Measurements from ENCODE around the gene LSAMP.
A peak's percentile ranks its signal among the peaks of the same experiment; 100 is the strongest.

- TF ChIP-seq POLR2AphosphoS5 (IDR thresholded peaks at IDR 0.05): no peak
- peak in 2 of 3 experiments; percentile 19 to 43 for TF ChIP-seq CTCF (IDR thresholded peaks at IDR 0.05)
Measured at GRCh38 chr3:115836944-115837343, 608.3 kb downstream of the LSAMP start.

Measured in esophagus muscularis mucosa (tissue), 3 donors.